KMS-11 (cell line): ENCODE results near the gene SNRPB2.

Experiments
- H2AFZ ChIP-seq: fragments of 200-600 bp; sonication (generic); 2 replicates; pipeline ENCODE4 v1.6.1; 2016; ENCODE audit warnings: antibody characterized with exemption, mixed run types, low read depth
- H3K27ac ChIP-seq: fragments of 200-600 bp; sonication (generic); 2 replicates; pipeline ENCODE4 v1.6.1; 2016; ENCODE audit warnings: mild to moderate bottlenecking, mixed run types
- H3K27me3 ChIP-seq: fragments of 200-600 bp; sonication (generic); 2 replicates; pipeline ENCODE4 v1.6.1; 2017; ENCODE audit warnings: mild to moderate bottlenecking, low read depth, mixed run types, moderate library complexity; ENCODE audit not compliant: insufficient read depth
- H3K36me3 ChIP-seq: fragments of 200-600 bp; sonication (generic); 2 replicates; pipeline ENCODE4 v1.6.1; 2017; ENCODE audit warnings: mild to moderate bottlenecking, mixed run types; ENCODE audit not compliant: insufficient read depth
- H3K4me1 ChIP-seq: fragments of 200-600 bp; sonication (generic); 2 replicates; pipeline ENCODE4 v1.6.1; 2016; ENCODE audit warnings: mild to moderate bottlenecking, low read depth, mixed run types; ENCODE audit not compliant: poor library complexity, severe bottlenecking
- H3K4me2 ChIP-seq: fragments of 200-600 bp; sonication (generic); 2 replicates; pipeline ENCODE4 v1.7.0; 2016; ENCODE audit warnings: mild to moderate bottlenecking, mixed run types
- H3K4me3 ChIP-seq: fragments of 200-600 bp; sonication (generic); IDR thresholded peaks from 2 replicates; pipeline ENCODE4 v1.6.1; 2017; ENCODE audit warnings: low read depth, low read length, mixed read lengths; ENCODE audit not compliant: insufficient read depth
- H3K79me2 ChIP-seq: fragments of 200-600 bp; sonication (generic); 2 replicates; pipeline ENCODE4 v1.6.1; 2016; ENCODE audit warnings: low read depth, mixed run types; ENCODE audit not compliant: insufficient read depth
- H3K9ac ChIP-seq: fragments of 200-600 bp; sonication (generic); 2 replicates; pipeline ENCODE4 v1.6.1; 2016; ENCODE audit warnings: mild to moderate bottlenecking, mixed run types
- H4K20me1 ChIP-seq: fragments of 200-600 bp; sonication (generic); 2 replicates; pipeline ENCODE4 v1.6.1; 2016; ENCODE audit warnings: mild to moderate bottlenecking, mixed run types; ENCODE audit not compliant: insufficient read depth
- TF ChIP-seq, protein P1 (sequence below): fragments of 200-600 bp; sonication (generic); conservative IDR thresholded peaks from 2 replicates; pipeline ENCODE4 v1.6.1; 2017; ENCODE audit warnings: low read depth, mild to moderate bottlenecking, antibody characterized with exemption, low read length, moderate library complexity, mixed read lengths

SNRPB2 gene

GRCh38 chr20:16692009-16692408 is 37.8 kb upstream of the SNRPB2 start:
- Histone ChIP-seq H2AFZ (no peak overlapping the region), H3K27me3 (no peaks in the 10 kb centered on the region), H4K20me1 (no peaks in the 10 kb centered on the region), H3K79me2 (no peaks in the 10 kb centered on the region), H3K4me1 (no peaks in the 10 kb centered on the region), H3K4me2 (no peak overlapping the region), H3K36me3 (no peaks in the 10 kb centered on the region), H3K9ac (no peak overlapping the region), H3K27ac (no peak overlapping the region), H3K4me3 (no peak overlapping the region)
- TF ChIP-seq, protein P1, sequence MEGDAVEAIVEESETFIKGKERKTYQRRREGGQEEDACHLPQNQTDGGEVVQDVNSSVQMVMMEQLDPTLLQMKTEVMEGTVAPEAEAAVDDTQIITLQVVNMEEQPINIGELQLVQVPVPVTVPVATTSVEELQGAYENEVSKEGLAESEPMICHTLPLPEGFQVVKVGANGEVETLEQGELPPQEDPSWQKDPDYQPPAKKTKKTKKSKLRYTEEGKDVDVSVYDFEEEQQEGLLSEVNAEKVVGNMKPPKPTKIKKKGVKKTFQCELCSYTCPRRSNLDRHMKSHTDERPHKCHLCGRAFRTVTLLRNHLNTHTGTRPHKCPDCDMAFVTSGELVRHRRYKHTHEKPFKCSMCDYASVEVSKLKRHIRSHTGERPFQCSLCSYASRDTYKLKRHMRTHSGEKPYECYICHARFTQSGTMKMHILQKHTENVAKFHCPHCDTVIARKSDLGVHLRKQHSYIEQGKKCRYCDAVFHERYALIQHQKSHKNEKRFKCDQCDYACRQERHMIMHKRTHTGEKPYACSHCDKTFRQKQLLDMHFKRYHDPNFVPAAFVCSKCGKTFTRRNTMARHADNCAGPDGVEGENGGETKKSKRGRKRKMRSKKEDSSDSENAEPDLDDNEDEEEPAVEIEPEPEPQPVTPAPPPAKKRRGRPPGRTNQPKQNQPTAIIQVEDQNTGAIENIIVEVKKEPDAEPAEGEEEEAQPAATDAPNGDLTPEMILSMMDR = no peak

DNA sequence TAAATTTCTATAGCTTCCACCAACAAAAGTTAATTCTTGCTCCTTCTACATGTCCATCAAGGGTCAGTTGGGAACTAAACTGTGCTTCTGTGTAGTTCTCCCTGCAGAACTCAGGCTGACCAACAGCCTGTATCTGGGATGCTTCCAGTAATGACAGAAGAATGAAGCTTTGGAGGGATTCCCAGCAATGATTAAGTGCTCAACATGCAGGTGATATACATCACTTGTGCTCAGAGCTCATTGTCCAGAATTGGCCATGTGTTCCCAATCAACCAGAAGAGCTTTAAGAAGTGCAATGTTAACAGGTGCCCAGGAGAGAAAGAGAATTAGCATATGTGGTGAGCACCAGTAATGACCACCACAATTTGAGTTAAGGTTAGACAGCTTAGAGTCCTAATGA is 37.4 kb upstream of the SNRPB2 start:
- Histone ChIP-seq H4K20me1 (no peaks in the 10 kb centered on the region), H3K36me3 (no peaks in the 10 kb centered on the region), H3K27me3 (no peaks in the 10 kb centered on the region), H3K27ac (no peak overlapping the region), H3K4me2 (no peak overlapping the region), H3K9ac (no peak overlapping the region), H3K4me3 (no peak overlapping the region), H3K4me1 (no peaks in the 10 kb centered on the region), H3K79me2 (no peaks in the 10 kb centered on the region), H2AFZ (no peak overlapping the region)
- TF ChIP-seq, protein P1 = no peak

DNA sequence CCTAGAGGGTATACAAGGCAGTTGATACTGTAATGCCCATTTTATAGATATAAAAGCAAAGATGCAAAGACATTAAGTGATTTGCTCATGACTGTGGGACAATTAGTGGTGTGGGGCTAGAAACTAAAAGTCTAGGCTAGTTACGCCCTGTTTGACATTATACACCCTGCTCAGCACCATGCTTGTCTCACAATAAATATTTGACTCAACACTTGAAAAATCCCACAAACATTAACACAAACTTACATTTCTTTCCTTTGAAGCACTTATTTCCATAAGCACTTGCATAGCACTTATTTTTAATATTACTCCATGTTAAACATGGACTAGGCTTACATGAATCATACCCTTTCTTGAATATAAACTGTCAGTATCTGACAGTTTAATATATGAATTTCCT is 36.5 kb upstream of the SNRPB2 start:
- H3K79me2 ChIP-seq = no peaks in the 10 kb centered on the region
- H3K4me2 ChIP-seq = no peak overlapping the region
- H2AFZ ChIP-seq = no peak overlapping the region
- H3K4me1 ChIP-seq = no peaks in the 10 kb centered on the region
- no peak overlapping the region for H3K27ac ChIP-seq
- H4K20me1 ChIP-seq = no peaks in the 10 kb centered on the region
- TF ChIP-seq, protein P1 = no peak
- H3K27me3 ChIP-seq = no peaks in the 10 kb centered on the region
- no peak overlapping the region for H3K4me3 ChIP-seq
- no peak overlapping the region for H3K9ac ChIP-seq
- no peaks in the 10 kb centered on the region for H3K36me3 ChIP-seq

DNA sequence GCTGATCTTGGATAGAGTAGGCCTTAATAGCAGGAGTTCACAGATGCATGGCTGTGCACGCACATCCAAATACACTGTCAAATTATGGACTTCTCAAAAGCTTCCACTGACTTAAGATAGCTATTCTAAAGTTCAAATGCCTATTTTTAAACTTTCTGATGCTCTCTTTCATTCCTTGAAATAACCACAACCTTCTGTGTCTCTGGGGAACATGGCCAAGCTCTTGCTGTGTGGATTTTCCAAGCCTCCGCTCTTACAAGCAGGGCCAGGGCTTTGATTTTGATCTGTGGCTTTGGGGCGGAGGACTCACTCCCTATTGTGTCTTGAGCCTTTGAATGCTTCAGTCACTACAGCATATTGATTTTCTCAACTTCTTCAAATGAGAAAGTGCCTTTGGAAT is 35.7 kb upstream of the SNRPB2 start:
- TF ChIP-seq, protein P1 = no peak
- no peaks in the 10 kb centered on the region for H3K36me3 ChIP-seq

More for the DNA sequence above, 35.7 kb upstream of the SNRPB2 start:
- Histone ChIP-seq H3K4me2 (no peak overlapping the region), H3K4me1 (no peaks in the 10 kb centered on the region), H3K9ac (no peak overlapping the region), H2AFZ (no peak overlapping the region), H3K27ac (no peak overlapping the region), H4K20me1 (no peaks in the 10 kb centered on the region), H3K27me3 (no peaks in the 10 kb centered on the region), H3K4me3 (no peak overlapping the region), H3K79me2 (no peaks in the 10 kb centered on the region)
